Esophagus muscularis mucosa (tissue), 4 donors: ENCODE results near the gene ACTL8. TPM values are rescaled to one million over a fixed set of nuclear protein-coding genes. Genes with fewer than 3 reads are reported as not detected.
"Not testable (repeated sequence)": the region's sequence is repeated elsewhere in the genome, so short reads cannot be mapped to it uniquely, and the experiment has no call there.

Experiments used
- DNase-seq: peaks from one replicate; pipeline ENCODE4 v3.0.0-alpha.2; 2017; ENCODE audit errors: extremely low spot score
- H3K27ac ChIP-seq, 4 donors: fragments of 200-600 bp; sonication (generic); replicated peaks in 1 of 4; 1 replicate in 3 of 4; 2 replicates in 1 of 4; pipeline ENCODE4 v1.5.1; 2016 to 2019; ENCODE audit warnings: mild to moderate bottlenecking in 1 of 4
- H3K27me3 ChIP-seq, 4 donors: fragments of 200-600 bp; sonication (generic); one replicate each; pipeline versions ENCODE4 v1.5.1 to v1.6.0; 2016 to 2019
- H3K36me3 ChIP-seq, 4 donors: fragments of 200-600 bp; sonication (generic); one replicate each; pipeline ENCODE4 v1.5.1; 2016 to 2019
- H3K4me1 ChIP-seq, 4 donors: fragments of 200-600 bp; sonication (generic); one replicate each; pipeline ENCODE4 v1.5.1; 2016 to 2019
- H3K4me3 ChIP-seq, 4 donors: fragments of 200-600 bp; sonication (generic); 1 replicate in 2 of 4; 2 replicates in 2 of 4; pipeline ENCODE4 v1.5.1; 2016 to 2019; ENCODE audit warnings: mild to moderate bottlenecking in 4 of 4, moderate library complexity in 1 of 4
- H3K9me3 ChIP-seq, 4 donors: fragments of 200-600 bp; sonication (generic); 1 replicate in 3 of 4; 2 replicates in 1 of 4; pipeline ENCODE4 v1.5.1; 2016 to 2019
- CTCF ChIP-seq, 3 experiments: fragments of 200-600 bp in 2 of 3; fragments of 450-650 bp in 1 of 3; sonication (generic) in 2 of 3; IDR thresholded peaks; one replicate each; pipeline ENCODE4 v1.5.1; 2017 to 2019; ENCODE audit warnings: antibody characterized with exemption in 3 of 3, mild to moderate bottlenecking in 2 of 3, moderate library complexity in 1 of 3
- EP300 ChIP-seq: sonication (generic); formaldehyde crosslinking; IDR thresholded peaks from one replicate; pipeline ENCODE4 v1.6.1; 2017; ENCODE audit warnings: antibody characterized with exemption
- POLR2A ChIP-seq: fragments of 450-650 bp; IDR thresholded peaks from one replicate; pipeline ENCODE4 v1.6.1; 2017; ENCODE audit warnings: antibody characterized with exemption, moderate library complexity, mild to moderate bottlenecking, low read depth
- POLR2AphosphoS5 ChIP-seq, 2 donors: sonication (generic); formaldehyde crosslinking; IDR thresholded peaks; one replicate each; pipeline ENCODE4 v1.6.1; 2017; ENCODE audit warnings: antibody characterized with exemption in 2 of 2
- WGBS: methylation state at CpG from one replicate; pipeline ENCODE4 v1.1.5; 2018; 5-methylcytosine and 5-hydroxymethylcytosine counted together
- intact Hi-C: fragments of 100-400 bp; cut with DNase I; formaldehyde crosslinking; loops from one replicate; pipeline ENCODE4 v1.15.1; 2023
- total RNA-seq, 4 donors: library from RNA; depleted of rRNA; stranded (reverse); fragments of >200 nt; gene quantifications; one replicate each; pipeline versions ENCODE4 v1.1.0 to v1.2.1, GENCODE V29; 2016

ACTL8 gene
- total RNA-seq, 4 donors from 2014 or later = not detected

GRCh38 chr1:17745479-17745955 lies 9.6 kb upstream of the ACTL8 start:
- 96% methylated on average over 3 of the region's 3 CpGs for WGBS
- TF ChIP-seq POLR2A (no peak), EP300 (no peak), POLR2AphosphoS5 (IDR thresholded peaks at IDR 0.05) (no peak), CTCF (IDR thresholded peaks at IDR 0.05) (no peak)
- intact Hi-C loops = no loop called here
- Histone ChIP-seq H3K36me3 (no peaks in the 10 kb centered on the region), H3K4me3 (no peak overlapping the region), H3K27ac (no peak overlapping the region), H3K9me3 (peaks cover 0 to 4% (median 2%) of the 10 kb centered on the region in 4 donors), H3K4me1 (peaks cover 0 to 8% (median 5%) of the 10 kb centered on the region in 4 donors), H3K27me3 (peaks cover 0 to 34% (median 4%) of the 10 kb centered on the region in 4 donors)
- no peak for DNase-seq

- WGBS = 64% methylated on average over 2 of the region's 2 CpGs
- H3K27me3 ChIP-seq = peaks cover 0 to 35% (median 0%) of the 10 kb centered on the region in 4 donors
- H3K9me3 ChIP-seq, H3K36me3 ChIP-seq, H3K27ac ChIP-seq, H3K4me1 ChIP-seq, DNase-seq, intact Hi-C loops, H3K4me3 ChIP-seq: not testable (repeated sequence)
Observed at GRCh38 chr1:17746281-17746680, 8.9 kb upstream of the ACTL8 start.

- H3K27me3 ChIP-seq = peaks cover 0 to 32% (median 0%) of the 10 kb centered on the region in 4 donors
- 90% methylated on average over 2 of the region's 2 CpGs for WGBS
- H3K9me3 ChIP-seq = peaks cover 0 to 4% (median 2%) of the 10 kb centered on the region in 4 donors
- DNase-seq = no peak
- no peak for TF ChIP-seq EP300
- no peak for TF ChIP-seq POLR2A
- no peak for TF ChIP-seq CTCF (IDR thresholded peaks at IDR 0.05)
- no peak for TF ChIP-seq POLR2AphosphoS5 (IDR thresholded peaks at IDR 0.05)
- H3K36me3 ChIP-seq = no peaks in the 10 kb centered on the region
- intact Hi-C loops = no loop called here
- H3K27ac ChIP-seq = no peak overlapping the region
- peaks cover 0 to 8% (median 5%) of the 10 kb centered on the region in 4 donors for H3K4me1 ChIP-seq
- no peak overlapping the region for H3K4me3 ChIP-seq
Observed at GRCh38 chr1:17746920-17747319, 8.2 kb upstream of the ACTL8 start.

- H3K36me3 ChIP-seq = no peaks in the 10 kb centered on the region
- no peak overlapping the region for H3K27ac ChIP-seq
- H3K4me1 ChIP-seq = no peaks in the 10 kb centered on the region
- WGBS = 62% methylated on average over 5 of the region's 5 CpGs
- H3K27me3 ChIP-seq = peaks cover 0 to 34% (median 0%) of the 10 kb centered on the region in 4 donors
- peaks cover 0 to 19% (median 16%) of the 10 kb centered on the region in 4 donors for H3K9me3 ChIP-seq
- intact Hi-C loops = no loop called here
- no peak for DNase-seq
- TF ChIP-seq CTCF (IDR thresholded peaks at IDR 0.05) (no peak), POLR2AphosphoS5 (IDR thresholded peaks at IDR 0.05) (no peak), EP300 (no peak), POLR2A (no peak)
- no peak overlapping the region for H3K4me3 ChIP-seq
Observed at GRCh38 chr1:17750333-17750732, 4.8 kb upstream of the ACTL8 start.

- 77% methylated on average over 4 of the region's 4 CpGs for WGBS
- TF ChIP-seq CTCF (IDR thresholded peaks at IDR 0.05) (no peak), POLR2A (no peak), POLR2AphosphoS5 (IDR thresholded peaks at IDR 0.05) (no peak), EP300 (no peak)
- no peak for DNase-seq
- H3K4me3 ChIP-seq = no peak overlapping the region
- H3K27me3 ChIP-seq = peaks cover 0 to 30% (median 0%) of the 10 kb centered on the region in 4 donors
- no peaks in the 10 kb centered on the region for H3K4me1 ChIP-seq
- intact Hi-C loops = no loop called here
- H3K27ac ChIP-seq = no peak overlapping the region
- no peaks in the 10 kb centered on the region for H3K36me3 ChIP-seq
- H3K9me3 ChIP-seq = peaks cover 0 to 34% (median 28%) of the 10 kb centered on the region in 4 donors
Observed at GRCh38 chr1:17752356-17752755, 2.8 kb upstream of the ACTL8 start.
